ENCODE data around the gene ORM2. TPM values are rescaled to one million over a fixed set of nuclear protein-coding genes. Genes with fewer than 3 reads are reported as not detected.

The ORM2 gene
- polyA plus RNA-seq, 1 of the 3 experiments (the other 2 are of a cell fraction): not detected

DNA sequence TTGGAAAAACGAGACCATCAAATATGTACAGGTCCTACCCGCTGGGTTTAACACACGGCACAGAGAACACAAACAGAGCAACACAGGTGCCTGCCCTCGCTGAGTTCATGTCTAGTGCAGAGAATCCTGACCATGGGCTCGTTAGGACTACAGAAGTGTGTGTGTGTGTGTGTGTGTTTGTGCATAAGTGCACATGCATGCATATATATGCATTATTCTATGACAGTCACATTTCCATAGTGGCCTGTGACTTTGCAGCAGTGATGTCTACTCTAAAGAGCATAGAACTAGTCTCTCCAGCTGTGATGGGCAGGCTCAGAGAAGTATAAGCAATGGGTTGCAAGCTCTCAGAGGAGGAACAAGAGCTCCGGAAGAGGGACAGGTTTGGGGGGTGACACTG lies 27.7 kb downstream of the ORM2 start:
- Histone ChIP-seq H3K79me2 (ENCODE audit: insufficient read depth) (no peaks in the 10 kb centered on the region), H4K20me1 (ENCODE audit: insufficient read depth) (no peaks in the 10 kb centered on the region), H3K36me3 (replicated peaks in 1 of 2; ENCODE audit: control insufficient read depth in 1 of 2, insufficient read depth in 2 of 2, low read length in 1 of 2) (no peaks in the 10 kb centered on the region), H3K27ac (ENCODE audit: low read depth in 2 of 2, low read length in 1 of 2) (no peak overlapping the region), H3K9me3 (no peaks in the 10 kb centered on the region), H3K27me3 (ENCODE audit: insufficient read depth) (no peaks in the 10 kb centered on the region), H3K4me2 (no peak overlapping the region), H3K9ac (no peak overlapping the region), H3K9me2 (no peaks in the 10 kb centered on the region), H3K4me3 (ENCODE audit: low read depth in 2 of 2, low read length in 1 of 2) (no peak overlapping the region), H3K4me1 (ENCODE audit: control insufficient read depth in 1 of 2, insufficient read depth in 2 of 2, low read depth in 1 of 2, low read length in 1 of 2) (no peaks in the 10 kb centered on the region), H3F3A (replicated peaks; ENCODE audit: insufficient read depth) (no peaks in the 10 kb centered on the region), H2AFZ (ENCODE audit: low read depth) (no peak overlapping the region)
- no peak for DNase-seq
- 83% methylated on average over 6 of the region's 6 CpGs for WGBS (ENCODE audit: low lambda C conversion rate)
- POLR2A ChIA-PET: no interaction called here
- TF ChIP-seq EP300 (IDR thresholded peaks at IDR 0.05; ENCODE audit: borderline replicate concordance in 1 of 2, low read depth in 1 of 2, low read length in 1 of 2) (no peak), FOSL2 (IDR thresholded peaks at IDR 0.05; ENCODE audit: borderline replicate concordance, low read depth) (no peak), MAX (IDR thresholded peaks at IDR 0.05; ENCODE audit: low read depth) (no peak), RAD21 (IDR thresholded peaks at IDR 0.05; ENCODE audit: low read length) (no peak), RFX5 (IDR thresholded peaks at IDR 0.05; ENCODE audit: low read length) (no peak)
- TF ChIP-seq, protein P1, sequence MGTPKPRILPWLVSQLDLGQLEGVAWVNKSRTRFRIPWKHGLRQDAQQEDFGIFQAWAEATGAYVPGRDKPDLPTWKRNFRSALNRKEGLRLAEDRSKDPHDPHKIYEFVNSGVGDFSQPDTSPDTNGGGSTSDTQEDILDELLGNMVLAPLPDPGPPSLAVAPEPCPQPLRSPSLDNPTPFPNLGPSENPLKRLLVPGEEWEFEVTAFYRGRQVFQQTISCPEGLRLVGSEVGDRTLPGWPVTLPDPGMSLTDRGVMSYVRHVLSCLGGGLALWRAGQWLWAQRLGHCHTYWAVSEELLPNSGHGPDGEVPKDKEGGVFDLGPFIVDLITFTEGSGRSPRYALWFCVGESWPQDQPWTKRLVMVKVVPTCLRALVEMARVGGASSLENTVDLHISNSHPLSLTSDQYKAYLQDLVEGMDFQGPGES (IDR thresholded peaks at IDR 0.05; ENCODE audit: low read depth, low read length): no peak
- CTCF ChIA-PET: no interaction called here

DNA sequence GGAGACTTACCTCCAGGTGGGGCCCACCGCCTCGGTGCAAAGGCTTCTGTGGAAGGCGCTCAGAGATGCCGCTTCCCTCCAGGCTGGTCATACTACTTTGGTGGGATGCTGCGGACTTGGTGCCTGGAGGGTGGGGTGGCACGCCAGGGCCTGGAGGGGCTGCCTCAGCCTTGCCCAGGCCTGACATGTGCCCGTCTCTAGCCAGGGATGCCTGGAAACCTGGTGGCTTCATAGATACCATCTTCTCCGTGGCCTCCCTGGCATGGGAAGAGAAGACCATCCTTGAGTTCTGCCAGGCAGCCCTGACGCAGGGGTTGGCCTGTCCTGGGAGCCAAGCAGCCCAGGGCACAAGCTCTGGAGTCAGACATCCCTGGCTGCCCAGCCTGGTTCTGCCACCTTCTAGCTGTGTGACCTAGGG lies 28.3 kb downstream of the ORM2 start:
- no peak for DNase-seq
- Histone ChIP-seq H3K27me3 (ENCODE audit: insufficient read depth) (no peaks in the 10 kb centered on the region), H2AFZ (ENCODE audit: low read depth) (no peak overlapping the region), H3K9me2 (no peaks in the 10 kb centered on the region), H3K9me3 (no peaks in the 10 kb centered on the region), H3K27ac (ENCODE audit: low read depth in 2 of 2, low read length in 1 of 2) (no peak overlapping the region), H3K36me3 (replicated peaks in 1 of 2; ENCODE audit: control insufficient read depth in 1 of 2, insufficient read depth in 2 of 2, low read length in 1 of 2) (no peaks in the 10 kb centered on the region), H4K20me1 (ENCODE audit: insufficient read depth) (no peaks in the 10 kb centered on the region), H3K4me3 (ENCODE audit: low read depth in 2 of 2, low read length in 1 of 2) (no peak overlapping the region), H3K79me2 (ENCODE audit: insufficient read depth) (no peaks in the 10 kb centered on the region), H3F3A (replicated peaks; ENCODE audit: insufficient read depth) (no peaks in the 10 kb centered on the region), H3K9ac (no peak overlapping the region), H3K4me1 (ENCODE audit: control insufficient read depth in 1 of 2, insufficient read depth in 2 of 2, low read depth in 1 of 2, low read length in 1 of 2) (no peaks in the 10 kb centered on the region), H3K4me2 (no peak overlapping the region)
- ChIA-PET CTCF (no interaction called here), POLR2A (no interaction called here)
- WGBS (ENCODE audit: low lambda C conversion rate): 100% methylated on average over 4 of the region's 9 CpGs
- TF ChIP-seq TCF12 (IDR thresholded peaks at IDR 0.05) (no peak), USF2 (IDR thresholded peaks at IDR 0.05; ENCODE audit: borderline replicate concordance, low read depth, low read length) (no peak), EZH2phosphoT487 (IDR thresholded peaks at IDR 0.05; ENCODE audit: borderline replicate concordance, low read depth) (no peak)

- ChIA-PET POLR2A (no interaction called here), CTCF (no interaction called here)
- DNase-seq: no peak
- no peaks in the 10 kb centered on the region; a peak in 1 of 4 replicates for H3K4me1 ChIP-seq (ENCODE audit: control insufficient read depth in 1 of 2, insufficient read depth in 2 of 2, low read depth in 1 of 2, low read length in 1 of 2)
- H3K79me2 ChIP-seq (ENCODE audit: insufficient read depth): no peaks in the 10 kb centered on the region
- H3F3A ChIP-seq (replicated peaks; ENCODE audit: insufficient read depth): no peaks in the 10 kb centered on the region
- no peak overlapping the region for H3K9ac ChIP-seq
- no peaks in the 10 kb centered on the region for H3K36me3 ChIP-seq (replicated peaks in 1 of 2; ENCODE audit: control insufficient read depth in 1 of 2, insufficient read depth in 2 of 2, low read length in 1 of 2)
- H3K27me3 ChIP-seq (ENCODE audit: insufficient read depth): no peaks in the 10 kb centered on the region
- H3K27ac ChIP-seq (ENCODE audit: low read depth in 2 of 2, low read length in 1 of 2): no peak overlapping the region
- no peak overlapping the region for H3K4me2 ChIP-seq
- no peaks in the 10 kb centered on the region for H3K9me2 ChIP-seq
- no peak overlapping the region for H3K4me3 ChIP-seq (ENCODE audit: low read depth in 2 of 2, low read length in 1 of 2)
- no peaks in the 10 kb centered on the region for H4K20me1 ChIP-seq (ENCODE audit: insufficient read depth)
- H3K9me3 ChIP-seq: no peaks in the 10 kb centered on the region
- H2AFZ ChIP-seq (ENCODE audit: low read depth): no peak overlapping the region
- 92% methylated on average over 5 of the region's 7 CpGs for WGBS (ENCODE audit: low lambda C conversion rate)
- TF ChIP-seq PBX3 (IDR thresholded peaks at IDR 0.05) (no peak), USF2 (IDR thresholded peaks at IDR 0.05; ENCODE audit: borderline replicate concordance, low read depth, low read length) (no peak), MXI1 (IDR thresholded peaks at IDR 0.05; ENCODE audit: low read depth, low read length) (no peak), ELF1 (IDR thresholded peaks at IDR 0.05) (no peak), YY1 (IDR thresholded peaks at IDR 0.05; ENCODE audit: low read depth) (no peak), FOXM1 (IDR thresholded peaks at IDR 0.05; ENCODE audit: low read depth) (no peak), RCOR1 (IDR thresholded peaks at IDR 0.05; ENCODE audit: low read length) (no peak), FOXJ3 (CRISPR knock-in tag; IDR thresholded peaks at IDR 0.05) (no peak), NRF1 (IDR thresholded peaks at IDR 0.05; ENCODE audit: low read depth, low read length) (no peak), RFX5 (IDR thresholded peaks at IDR 0.05; ENCODE audit: low read length) (no peak), MEF2A (IDR thresholded peaks at IDR 0.05; ENCODE audit: borderline replicate concordance, low read depth) (no peak), NFIC (IDR thresholded peaks at IDR 0.05; ENCODE audit: borderline replicate concordance) (no peak)
Observed at GRCh38 chr9:114359801-114360200, 30.1 kb downstream of the ORM2 start.

All from SK-N-SH (cell line).